Left ventricle myocardium inferior (tissue), 1 donor: Measurements from ENCODE around the gene KRTAP12-4. TPM values are rescaled to one million over a fixed set of nuclear protein-coding genes. Genes with fewer than 3 reads are reported as not detected.

ENCODE experiments used
- DNase-seq: peaks from one replicate; pipeline ENCODE4 v3.0.0-alpha.2; 2020
- H3K27ac ChIP-seq: fragments of 200-600 bp; replicated peaks from 2 replicates; pipeline ENCODE4 v1.8.0; 2021
- H3K27me3 ChIP-seq: fragments of 200-600 bp; 2 replicates; pipeline ENCODE4 v1.8.0; 2021; ENCODE audit warnings: low read depth
- H3K36me3 ChIP-seq: fragments of 200-600 bp; 2 replicates; pipeline ENCODE4 v1.8.0; 2021
- H3K4me1 ChIP-seq: fragments of 200-600 bp; 2 replicates; pipeline ENCODE4 v1.8.0; 2021
- H3K4me3 ChIP-seq: fragments of 200-600 bp; 2 replicates; pipeline ENCODE4 v1.8.0; 2021; ENCODE audit warnings: mild to moderate bottlenecking, moderate library complexity
- H3K9me3 ChIP-seq: fragments of 200-600 bp; replicated peaks from 2 replicates; pipeline ENCODE4 v1.8.0; 2021
- CTCF ChIP-seq: fragments of 200-600 bp; IDR thresholded peaks from 2 replicates; pipeline ENCODE4 v1.8.0; 2021; ENCODE audit warnings: antibody characterized with exemption, mild to moderate bottlenecking, borderline replicate concordance
- intact Hi-C: fragments of 100-400 bp; cut with micrococcal nuclease; formaldehyde crosslinking; loops from one replicate; pipeline ENCODE4 v1.11.0; 2022
- total RNA-seq: library from RNA; stranded (reverse); fragmentation: NEBNext Ultra II Directional; extraction: Animal tissue kit (Norgen Biotek cat#: 25700); gene quantifications from one replicate; pipeline ENCODE4 v1.2.1, GENCODE V29; 2021
- donor health status: DM: no; HTN: yes; CAD: no; lungs with severe emphysema.

KRTAP12-4 gene
- total RNA-seq, 1 donor from 2014 or later = not detected

- peaks cover 12% of the 10 kb centered on the region for H3K27me3 ChIP-seq
- intact Hi-C loops = no loop called here
- no peaks in the 10 kb centered on the region for H3K36me3 ChIP-seq
- no peak for DNase-seq
- H3K9me3 ChIP-seq = peaks cover 6% of the 10 kb centered on the region
- H3K4me3 ChIP-seq = no peak overlapping the region
- H3K27ac ChIP-seq = no peak overlapping the region
- H3K4me1 ChIP-seq = no peaks in the 10 kb centered on the region
- TF ChIP-seq CTCF = no peak
Observed at GRCh38 chr21:44677881-44678280, 23.4 kb upstream of the KRTAP12-4 start.

- no peak for TF ChIP-seq CTCF
- Histone ChIP-seq H3K36me3 (no peaks in the 10 kb centered on the region), H3K9me3 (peaks cover 42% of the 10 kb centered on the region), H3K27ac (no peak overlapping the region), H3K4me1 (no peaks in the 10 kb centered on the region), H3K4me3 (no peak overlapping the region), H3K27me3 (peaks cover 5% of the 10 kb centered on the region)
- intact Hi-C loops = no loop called here
- DNase-seq = no peak
Observed at GRCh38 chr21:44671911-44672310, 17.5 kb upstream of the KRTAP12-4 start.

- Histone ChIP-seq H3K4me1 (no peaks in the 10 kb centered on the region), H3K4me3 (no peak overlapping the region), H3K27ac (no peak overlapping the region), H3K27me3 (peaks cover 5% of the 10 kb centered on the region), H3K36me3 (no peaks in the 10 kb centered on the region), H3K9me3 (peaks cover 42% of the 10 kb centered on the region)
- intact Hi-C loops = no loop called here
- DNase-seq = no peak
- TF ChIP-seq CTCF = no peak
Observed at GRCh38 chr21:44670642-44671432, 16.4 kb upstream of the KRTAP12-4 start.

- no peaks in the 10 kb centered on the region for H3K4me1 ChIP-seq
- no peak for DNase-seq
- H3K36me3 ChIP-seq = no peaks in the 10 kb centered on the region
- peaks cover 5% of the 10 kb centered on the region for H3K27me3 ChIP-seq
- peaks cover 47% of the 10 kb centered on the region for H3K9me3 ChIP-seq
- H3K4me3 ChIP-seq = no peak overlapping the region
- intact Hi-C loops = no loop called here
- TF ChIP-seq CTCF = no peak
- no peak overlapping the region for H3K27ac ChIP-seq
Observed at GRCh38 chr21:44667612-44668011, 13.2 kb upstream of the KRTAP12-4 start.

GRCh38 chr21:44666401-44667320, 12.2 kb upstream of the KRTAP12-4 start, which contains the start of gene KRTAP12-2:
TSS of gene KRTAP12-2 (minus strand) at chr21:44666927. CDS start at chr21:44666886, 41 bp downstream.
- Histone ChIP-seq H3K36me3 (no peaks in the 10 kb centered on the region), H3K27me3 (peaks cover 5% of the 10 kb centered on the region), H3K27ac (peak within 1 kb of the TSS; percentile 44), H3K4me3 (no peak within 1 kb of the TSS), H3K4me1 (no peaks in the 10 kb centered on the region), H3K9me3 (peaks cover 37% of the 10 kb centered on the region)
- peak; percentile 71 for DNase-seq
- TF ChIP-seq CTCF = no peak
- intact Hi-C loops = no loop called here
